Stimulated activated CD4-positive, alpha-beta T cell treated with anti-CD3 and anti-CD28 coated beads, Interleukin-4, amount 100 ng/mL, for 4 hours (primary cell): ENCODE data around the gene ATP9A.
A peak's percentile ranks its signal among the peaks of the same experiment; 100 is the strongest.
"Not testable (repeated sequence)": the region's sequence is repeated elsewhere in the genome, so short reads cannot be mapped to it uniquely, and the experiment has no call there.

Experiments
- DNase-seq, 2 experiments: peaks; one replicate each; pipeline ENCODE4 v3.0.0-alpha.2; 2020

Gene ATP9A

DNA sequence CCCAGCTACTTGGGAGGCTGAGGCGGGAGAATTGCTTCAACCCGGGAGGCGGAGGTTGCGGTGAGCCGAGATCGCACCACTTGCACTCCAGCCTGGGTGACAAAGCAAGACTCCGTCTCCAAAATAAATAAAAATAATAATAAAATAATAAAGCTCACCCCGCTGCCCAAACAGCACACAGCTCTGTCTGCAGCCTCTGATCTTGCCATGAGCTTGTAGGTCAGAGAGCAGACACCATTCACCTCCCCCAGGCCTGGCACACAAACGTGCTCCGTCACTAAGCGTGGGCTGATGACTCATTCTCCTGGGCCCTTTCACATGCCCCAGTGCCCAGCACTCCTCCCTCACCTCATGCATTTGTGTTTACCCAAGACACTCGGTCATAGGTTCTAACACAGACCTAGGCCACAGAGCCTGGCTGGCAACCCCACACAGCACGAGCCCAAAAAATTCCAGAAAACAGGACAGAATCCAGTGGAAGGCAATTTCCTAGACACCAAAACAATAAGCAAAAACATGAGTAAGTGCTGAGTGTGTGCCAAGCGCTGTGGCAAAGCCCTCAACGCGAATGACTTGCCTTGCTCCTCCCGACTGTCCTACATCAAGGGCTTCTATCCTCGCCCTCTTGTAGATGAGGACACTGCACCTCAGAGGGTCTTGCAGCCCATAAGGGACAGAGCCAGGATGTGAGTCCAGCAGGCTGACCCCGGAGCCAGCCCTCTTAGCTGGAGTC is 18.0 kb downstream of the ATP9A start:
- DNase-seq = peak in 1 of 2 experiments; percentile 40

DNA sequence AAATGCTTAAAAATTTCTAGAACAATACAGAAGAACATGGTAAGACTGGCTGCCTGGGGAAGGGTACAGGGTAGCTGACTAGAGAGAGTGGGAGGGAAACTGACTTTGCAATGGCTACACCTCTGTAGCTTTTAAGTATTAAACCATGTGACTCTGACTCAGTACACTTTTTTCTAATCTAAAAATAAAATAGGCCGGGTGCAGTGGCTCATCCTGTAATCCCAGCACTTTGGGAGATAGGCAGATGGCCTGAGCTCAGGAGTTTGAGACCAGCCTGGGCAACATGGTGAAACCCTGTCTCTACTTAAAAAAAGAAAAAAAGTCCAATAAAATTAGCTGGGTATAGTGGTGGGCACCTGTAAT is 18.5 kb downstream of the ATP9A start:
- DNase-seq = no peak

DNA sequence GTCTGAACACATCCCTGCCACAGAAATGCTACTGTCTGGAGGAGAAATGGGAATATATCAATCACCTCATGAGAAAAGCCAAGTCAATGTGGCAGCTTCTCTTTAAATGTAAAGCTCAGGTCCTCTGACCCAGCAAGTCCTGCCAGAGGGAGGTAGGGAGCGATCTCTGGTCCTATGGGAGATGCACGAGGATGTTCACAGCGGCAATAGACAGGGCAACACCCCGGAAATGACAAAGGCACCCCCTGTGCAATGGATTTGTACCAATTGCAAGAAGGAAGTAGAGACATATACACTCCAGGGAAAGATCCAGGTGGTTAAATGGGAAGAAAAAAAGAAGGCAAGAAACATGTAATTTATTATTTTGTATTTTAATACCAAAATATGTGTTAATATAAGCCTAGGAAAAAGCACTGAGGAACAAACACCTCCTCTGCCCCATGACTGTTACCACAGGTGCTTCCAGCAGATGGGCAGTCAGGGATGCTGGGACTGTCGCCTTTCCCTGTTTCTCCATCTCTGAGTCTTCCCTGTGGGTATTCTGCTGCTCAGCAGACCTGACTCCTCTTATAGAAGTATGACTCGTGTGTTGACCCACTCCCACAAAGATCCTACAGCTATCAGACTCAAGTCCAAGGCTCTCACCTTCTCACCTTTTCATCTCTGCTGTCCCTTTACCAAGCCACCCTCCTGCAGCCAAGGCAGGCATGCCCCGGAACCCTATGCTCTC is 20.8 kb downstream of the ATP9A start:
- no peak for DNase-seq

DNA sequence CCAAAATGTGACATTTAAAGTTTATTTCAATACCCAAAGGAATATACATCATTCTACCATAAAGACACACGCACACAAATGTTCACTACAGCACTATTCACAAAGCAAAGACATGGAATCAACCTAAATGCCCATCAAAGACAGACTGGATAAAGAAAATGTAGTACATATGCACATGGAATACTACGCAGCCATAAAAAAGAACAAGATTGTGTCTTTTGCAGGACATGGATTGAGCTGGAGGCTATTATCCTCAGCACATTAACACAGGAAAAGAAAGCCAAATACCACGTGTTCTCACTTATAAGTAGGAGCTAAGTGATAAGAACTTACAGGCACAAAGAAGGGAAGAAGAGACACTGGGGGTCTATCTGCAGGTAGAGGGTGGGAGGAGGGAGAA is 22.4 kb downstream of the ATP9A start:
- no peak for DNase-seq

DNA sequence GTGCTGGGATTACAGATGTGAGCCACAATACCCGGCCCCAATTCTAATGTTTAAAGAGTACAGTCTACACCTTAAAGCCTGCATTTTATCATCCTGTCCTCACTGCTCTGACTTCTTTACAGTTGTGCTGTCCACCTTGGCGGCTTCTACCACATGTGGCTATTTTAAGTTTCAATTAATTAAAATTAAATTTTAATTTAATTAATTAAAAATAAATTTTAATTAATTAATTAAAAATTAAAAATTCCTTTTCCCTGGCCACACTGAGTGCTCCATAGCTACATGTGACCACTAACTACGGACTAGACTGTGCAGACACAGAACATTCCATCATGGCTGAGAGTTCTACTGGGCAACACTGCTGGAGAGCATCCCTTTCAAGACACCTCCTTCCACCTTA is 27.4 kb downstream of the ATP9A start:
- no peak for DNase-seq

DNA sequence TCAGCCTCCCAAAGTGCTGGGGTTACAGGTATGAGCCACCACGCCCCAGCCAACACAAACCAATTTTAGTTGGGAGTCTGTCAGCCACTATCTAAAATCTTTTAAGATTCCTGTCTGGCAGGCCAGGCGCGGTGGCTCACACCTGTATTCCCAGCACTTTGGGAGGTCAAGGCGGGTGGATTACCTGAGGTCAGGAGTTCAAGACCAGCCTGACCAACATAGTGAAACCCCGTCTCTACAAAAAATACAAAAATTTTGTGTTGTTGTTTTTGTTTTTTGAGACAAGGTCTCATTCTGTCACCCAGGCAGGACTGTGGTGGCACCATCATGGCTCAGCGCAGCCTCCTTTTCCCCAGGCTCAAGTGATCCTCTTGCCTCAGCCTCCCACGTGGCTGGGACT is 27.9 kb downstream of the ATP9A start:
- DNase-seq = not testable (repeated sequence)

DNA sequence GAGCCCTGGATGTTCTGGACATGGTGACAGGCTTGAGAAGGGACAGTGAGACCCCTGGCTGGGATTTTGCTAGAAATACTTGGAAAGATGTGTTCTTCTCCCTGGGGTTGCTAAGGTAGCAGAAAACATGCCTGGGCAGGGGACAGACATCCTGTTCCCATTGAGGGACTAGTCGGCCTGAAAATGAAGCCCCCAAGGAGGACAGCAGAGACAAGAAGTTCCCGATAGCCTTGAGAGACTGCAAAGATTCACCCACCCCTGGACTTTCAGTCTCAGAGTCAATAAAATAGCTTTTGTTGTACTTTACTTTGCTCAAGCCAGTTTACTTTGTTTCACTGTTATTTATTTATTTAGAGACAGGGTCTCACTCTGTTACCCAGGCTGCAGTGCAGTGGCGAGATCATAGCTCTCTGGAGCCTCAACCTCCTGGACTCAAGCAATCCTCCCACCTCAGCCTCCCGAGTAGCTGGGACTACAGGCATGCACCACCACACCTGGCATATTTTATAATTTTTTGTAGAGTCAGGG is 28.4 kb downstream of the ATP9A start:
- DNase-seq = no peak

DNA sequence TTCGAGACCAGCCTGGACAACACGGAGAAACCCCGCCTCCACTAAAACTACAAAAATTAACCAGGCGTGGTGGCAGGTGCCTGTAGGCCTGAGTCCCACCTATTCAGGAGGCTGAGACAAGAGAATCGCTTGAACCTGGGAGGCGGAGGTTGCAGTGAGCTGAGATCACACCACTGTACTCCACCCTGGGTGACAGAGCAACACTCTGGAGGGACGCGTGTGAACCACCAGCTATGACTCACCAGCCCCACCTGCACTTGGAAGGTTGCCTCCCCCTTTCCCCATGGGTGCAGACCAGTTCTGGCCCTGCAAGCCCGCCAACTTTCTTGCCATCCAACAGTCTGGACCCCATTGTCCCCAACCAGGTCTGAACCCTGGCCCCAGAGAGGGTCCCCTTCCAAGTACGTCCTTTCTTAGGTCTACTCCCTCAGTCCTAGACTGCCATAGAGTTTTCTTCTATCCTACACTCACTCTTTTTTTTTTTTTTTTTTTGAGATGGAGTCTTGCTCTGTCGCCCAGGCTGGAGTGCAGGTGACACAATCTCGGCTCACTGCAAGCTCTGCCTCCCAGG is 29.2 kb downstream of the ATP9A start:
- no peak for DNase-seq

DNA sequence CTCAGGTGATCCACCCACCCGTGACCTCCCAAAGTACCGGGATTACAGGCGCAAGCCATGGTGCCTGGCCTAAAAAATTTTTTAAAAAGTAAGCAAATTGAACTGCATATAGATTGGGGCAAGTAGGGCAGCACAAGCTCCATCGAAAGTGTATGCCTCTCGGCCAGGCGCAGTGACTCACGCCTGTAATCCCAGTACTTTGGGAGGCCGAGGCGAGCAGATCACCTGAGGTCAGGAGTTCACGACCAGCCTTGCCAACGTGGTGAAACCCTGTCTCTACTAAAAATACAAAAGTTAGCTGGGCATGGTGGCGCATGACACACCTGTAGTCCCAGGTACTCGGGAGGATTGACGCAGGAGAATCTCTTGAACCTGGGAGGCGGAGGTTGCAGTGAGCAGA is 29.9 kb downstream of the ATP9A start:
- DNase-seq = not testable (repeated sequence)

DNA sequence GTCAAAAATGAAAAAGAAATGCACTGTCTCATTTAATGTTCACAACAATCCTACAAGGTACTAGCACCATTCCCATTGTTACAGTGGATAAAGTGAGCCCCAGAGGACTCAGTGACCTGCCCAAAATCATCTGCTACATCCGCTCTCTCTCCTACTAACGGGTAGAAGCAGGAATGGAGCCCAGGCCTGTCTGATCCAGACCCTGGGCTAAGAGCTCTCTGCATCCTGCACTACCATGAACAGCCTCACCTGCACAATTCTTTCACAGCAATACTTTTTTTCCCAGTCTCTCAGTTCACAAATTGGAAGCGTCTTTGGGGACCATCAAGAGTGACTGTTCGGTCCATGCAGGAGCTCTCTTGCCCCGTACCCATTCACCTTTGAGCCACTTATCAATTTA is 31.2 kb downstream of the ATP9A start:
- no peak for DNase-seq

DNA sequence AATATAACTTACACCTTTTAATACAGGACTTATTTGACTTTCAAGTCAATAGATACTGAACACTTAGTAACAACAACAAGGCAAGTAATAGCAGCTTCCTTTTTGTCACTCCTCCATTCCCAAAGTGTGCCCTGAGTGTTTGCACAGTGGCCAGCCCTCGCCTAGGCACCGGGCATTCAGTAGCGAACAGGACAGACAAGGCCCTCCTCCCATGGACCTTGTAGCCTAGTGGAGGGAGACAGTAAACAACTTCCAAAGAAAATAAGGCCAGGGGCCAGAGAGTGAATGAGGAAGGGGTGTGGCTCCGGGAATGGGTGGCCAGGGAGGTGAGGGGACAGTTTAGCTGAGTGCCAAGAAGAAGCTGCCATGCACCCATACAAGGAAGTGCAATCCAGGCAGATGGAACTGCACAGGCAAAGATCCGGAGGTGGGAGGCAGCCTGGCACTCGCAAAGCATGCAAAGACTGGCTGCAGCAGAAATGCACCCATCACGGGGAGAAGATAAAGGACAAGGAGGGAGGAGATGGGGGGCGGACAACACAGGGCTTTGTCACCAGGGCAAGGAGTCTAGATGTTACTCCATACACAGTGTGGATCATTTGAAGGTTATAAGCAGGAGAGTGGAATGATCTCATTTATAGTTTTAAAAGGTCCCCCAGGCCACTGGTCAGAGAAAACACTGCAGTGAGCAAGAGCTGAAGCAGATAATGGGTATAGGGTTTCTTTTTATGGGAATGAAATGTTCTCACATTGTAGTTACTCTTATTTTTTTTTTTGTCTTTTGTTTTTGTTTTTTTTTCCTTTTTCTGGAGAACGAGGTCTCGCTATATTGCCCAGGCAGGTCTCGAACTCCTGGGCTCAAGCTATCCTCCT is 32.2 kb downstream of the ATP9A start:
- DNase-seq = no peak

DNA sequence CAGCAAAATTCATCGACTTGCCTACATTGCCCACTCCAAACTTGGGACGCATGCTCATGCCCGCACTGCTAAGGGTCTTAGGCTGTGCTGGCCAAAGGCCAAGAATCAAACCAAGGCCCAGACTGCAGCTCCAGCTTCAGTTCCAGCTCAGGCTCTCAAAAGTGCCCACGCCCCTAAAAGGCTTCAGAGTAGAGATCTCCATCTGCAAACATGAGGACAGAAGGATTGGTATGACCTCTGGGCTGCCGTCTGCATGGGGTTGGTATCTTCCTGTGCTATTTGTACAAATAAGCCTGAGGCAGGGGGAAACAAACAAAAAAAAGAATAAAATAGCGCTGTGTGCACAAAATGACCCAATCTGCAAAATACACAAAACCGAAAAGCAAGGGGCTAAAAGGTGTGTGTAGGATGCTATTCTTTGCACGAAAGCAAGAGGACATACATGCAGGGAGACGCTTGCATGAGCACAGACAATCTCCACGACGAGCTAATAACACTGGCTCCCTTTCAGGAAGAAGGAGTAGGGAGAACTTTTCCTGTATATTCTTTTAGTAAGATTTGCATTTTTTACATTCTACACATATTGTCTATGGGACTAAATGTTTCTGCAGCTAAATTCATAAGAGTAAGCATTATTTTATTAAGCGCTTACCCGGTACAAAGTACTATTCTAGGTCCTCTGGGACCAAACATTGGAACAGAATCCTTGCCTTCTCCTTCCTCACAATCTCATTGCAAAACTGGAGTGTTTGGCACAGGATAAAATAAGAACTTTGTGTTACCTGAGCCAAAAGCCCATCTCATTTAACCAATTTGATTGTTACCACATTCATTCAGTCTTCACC is 33.1 kb downstream of the ATP9A start:
- no peak for DNase-seq

DNA sequence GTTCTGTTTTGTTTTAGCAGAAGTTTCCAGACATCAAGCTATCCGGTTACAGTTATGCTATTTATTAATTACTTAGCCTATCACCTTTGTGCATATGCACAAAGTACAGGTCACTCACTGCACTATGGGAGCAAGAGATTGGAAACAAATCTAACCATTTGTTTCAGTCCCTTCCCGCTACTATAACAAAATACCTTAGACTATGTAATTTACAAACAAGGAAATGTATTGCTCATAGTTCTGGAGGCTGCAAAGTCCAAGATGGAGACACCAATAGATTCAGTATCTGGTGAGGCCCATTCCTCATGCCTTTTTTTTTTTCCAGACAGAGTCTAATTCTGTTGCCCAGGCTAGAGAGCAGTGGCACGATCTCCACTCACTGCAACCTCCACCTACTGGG is 35.1 kb downstream of the ATP9A start:
- DNase-seq = no peak

DNA sequence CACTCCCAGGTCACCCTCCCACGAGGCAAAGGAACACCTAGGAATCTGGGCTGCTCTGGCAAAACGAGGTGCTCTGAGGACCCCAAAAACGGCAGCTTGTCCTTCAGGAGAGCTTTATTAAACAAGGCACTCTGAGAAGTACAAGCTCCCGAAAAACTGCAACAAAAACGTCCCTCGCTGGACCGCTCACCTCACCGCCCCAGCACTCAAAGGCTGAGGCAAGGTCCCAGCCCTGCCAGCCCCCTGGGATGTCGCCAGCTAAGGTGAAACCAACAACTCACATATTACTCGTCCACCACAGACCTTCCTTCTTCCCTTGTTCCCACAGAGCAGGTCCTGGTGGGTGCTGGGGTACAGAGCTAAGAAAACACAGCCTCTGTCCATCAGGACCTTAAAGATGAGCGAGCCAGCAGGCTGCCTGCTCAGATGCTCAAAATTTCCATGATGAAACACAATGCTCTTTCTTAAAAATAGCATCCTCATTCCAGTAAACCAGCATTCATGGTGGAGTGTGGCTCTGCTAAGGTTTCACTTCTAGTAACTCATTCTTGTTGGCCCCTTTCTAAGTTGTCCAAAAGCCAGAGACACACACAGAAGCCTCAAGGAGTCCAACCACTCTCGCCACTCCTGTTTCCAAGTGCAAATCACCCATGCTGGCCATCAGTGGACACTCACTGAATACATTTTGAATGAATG is 35.9 kb downstream of the ATP9A start:
- DNase-seq = no peak

DNA sequence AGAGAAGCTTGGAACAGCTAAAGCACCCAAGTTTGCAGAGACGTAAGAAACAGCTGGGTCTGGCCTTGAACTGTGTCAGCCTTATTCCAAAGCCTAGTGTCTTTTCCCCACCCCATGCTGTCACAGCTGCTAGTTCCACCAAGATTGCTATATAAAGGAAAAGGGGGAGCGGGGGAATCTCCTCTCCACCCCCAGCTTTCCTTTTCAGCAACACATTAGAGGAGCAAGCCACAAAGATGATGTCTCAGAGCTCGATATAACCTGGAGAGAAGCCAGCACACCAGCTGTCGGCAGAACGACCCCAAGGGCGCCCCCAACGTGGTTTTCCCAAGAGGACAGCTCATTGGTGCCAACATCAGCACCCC is 36.5 kb downstream of the ATP9A start:
- DNase-seq = no peak

DNA sequence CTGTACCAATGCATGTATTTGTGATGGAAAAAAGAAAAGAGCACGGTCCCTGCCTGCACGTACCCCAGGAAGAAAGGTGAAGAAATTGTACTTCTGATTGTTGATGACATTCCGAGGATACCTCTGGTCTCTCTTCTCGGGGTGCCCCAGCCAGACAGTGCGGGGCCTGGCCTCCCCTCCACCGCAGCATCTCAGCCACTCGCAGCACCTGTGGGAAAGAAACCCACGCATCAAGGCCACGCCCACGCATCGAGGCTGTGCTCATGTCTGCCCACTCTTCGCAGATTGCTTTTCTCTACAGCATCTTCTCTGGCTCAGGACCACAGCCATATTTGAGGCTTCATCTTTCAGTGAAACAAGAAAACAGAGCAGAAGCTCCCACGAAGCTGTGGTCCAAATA is 38.4 kb downstream of the ATP9A start:
- no peak for DNase-seq

DNA sequence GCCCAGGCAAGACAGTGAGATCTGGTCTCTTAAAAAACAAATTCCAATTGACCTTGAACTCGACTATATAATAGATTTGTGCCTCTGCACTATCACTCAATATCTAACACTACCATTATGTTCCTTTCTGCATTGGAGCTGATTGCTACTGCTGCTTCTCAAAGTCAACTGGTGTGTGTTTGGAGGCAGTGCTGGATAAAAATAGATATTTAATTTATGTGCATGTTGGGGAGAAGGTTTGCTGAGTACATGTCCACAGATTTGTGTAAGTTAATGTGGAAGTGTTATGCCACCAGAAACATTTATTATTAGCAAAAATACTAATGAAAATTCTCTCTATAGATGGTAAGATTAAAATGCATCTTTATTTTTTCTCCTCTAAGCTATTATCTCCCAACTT is 39.5 kb downstream of the ATP9A start:
- DNase-seq = no peak

DNA sequence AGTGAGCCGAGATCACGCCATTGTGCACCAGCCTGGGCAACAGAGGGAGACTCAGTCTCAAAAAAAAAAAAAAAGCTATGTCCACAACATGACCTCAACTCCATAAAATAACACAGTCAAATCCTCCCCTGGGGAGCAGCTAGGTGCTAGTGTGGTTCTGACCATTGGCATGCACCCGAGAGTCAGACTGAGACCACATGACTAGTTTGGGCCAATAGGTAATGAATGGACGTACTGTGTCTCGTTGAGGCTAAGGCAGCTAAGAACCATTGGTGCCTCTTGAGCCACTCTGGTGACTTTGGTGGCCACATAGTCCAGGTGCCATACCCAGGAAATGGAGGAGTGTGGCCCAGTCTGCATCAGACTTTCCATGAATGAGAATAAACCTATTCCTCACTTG is 40.3 kb downstream of the ATP9A start:
- no peak for DNase-seq

DNA sequence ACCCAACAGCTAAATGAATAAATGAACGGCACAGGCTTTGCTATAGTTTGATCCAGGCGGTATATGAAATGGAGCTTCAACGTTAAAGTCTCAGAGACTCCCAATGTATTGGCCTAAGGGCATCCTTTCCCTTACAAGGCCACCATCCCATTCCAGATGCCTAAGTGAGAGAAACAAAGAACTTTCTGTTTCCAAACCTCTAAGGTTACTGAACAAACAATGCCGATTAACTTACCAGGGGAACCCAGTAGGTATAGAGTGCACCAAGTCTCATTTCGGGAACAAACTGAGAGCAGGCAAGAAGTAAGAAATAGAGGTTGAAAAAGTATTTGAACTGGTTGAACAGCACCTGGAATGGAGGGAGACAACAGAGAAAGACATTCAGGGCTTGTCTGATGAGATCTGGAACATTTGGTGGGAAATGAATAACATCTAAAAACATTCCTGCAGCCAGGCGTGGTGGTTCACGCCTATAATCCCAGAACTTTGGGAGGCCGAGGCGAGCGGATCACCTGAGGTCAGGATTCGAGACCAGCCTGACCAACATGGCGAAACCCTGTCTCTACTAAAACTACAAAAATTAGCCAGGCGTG is 42.5 kb downstream of the ATP9A start:
- DNase-seq = no peak

DNA sequence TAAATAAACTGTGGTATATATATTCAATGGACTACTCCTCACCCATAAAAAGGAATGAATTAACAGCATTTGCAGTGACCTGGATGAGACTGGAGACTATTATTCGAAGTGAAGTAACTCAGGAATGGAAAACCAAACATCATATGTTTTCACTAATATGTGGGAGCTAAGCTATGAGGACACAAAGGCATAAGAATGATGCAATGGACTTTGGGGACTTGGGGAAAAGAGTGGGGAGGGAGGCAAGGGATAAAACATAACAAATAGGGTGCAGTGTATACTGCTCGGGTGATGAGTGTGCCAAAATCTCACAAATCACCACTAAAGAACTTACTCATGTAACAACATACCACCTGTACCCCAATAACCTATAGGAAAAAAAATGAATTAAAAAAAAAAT is 45.2 kb downstream of the ATP9A start:
- DNase-seq = not testable (repeated sequence)

DNA sequence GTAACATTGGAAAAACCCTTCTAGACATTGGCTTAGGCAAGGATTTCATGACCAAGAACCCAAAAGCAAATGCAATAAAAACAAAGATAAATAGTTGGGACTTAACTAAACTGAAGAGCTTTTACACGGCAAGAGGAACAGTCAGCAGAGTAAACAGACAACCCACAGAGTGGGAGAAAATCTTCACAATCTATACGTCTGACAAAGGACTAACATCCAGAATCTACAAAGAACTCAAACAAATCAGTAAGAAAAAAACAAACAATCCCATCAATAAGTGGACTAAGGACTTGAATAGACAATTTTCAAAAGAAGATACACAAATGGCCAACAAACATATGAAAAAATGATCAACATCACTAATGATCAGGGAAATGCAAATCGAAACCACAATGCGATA is 45.9 kb downstream of the ATP9A start:
- not testable (repeated sequence) for DNase-seq
